ENCODE measurements around the gene DBR1. TPM values are rescaled to one million over a fixed set of nuclear protein-coding genes. Genes with fewer than 3 reads are reported as not detected.
A peak's percentile ranks its signal among the peaks of the same experiment; 100 is the strongest.

Gene DBR1
- total and polyA plus RNA-seq, 2 of the 13 experiments (the other 11 are each of a cell fraction or from before 2014, with no cell fraction given): 6.4 to 16.7 TPM

- no TSS peak for BruUV-seq (replicated peaks)
- CTCF ChIA-PET (ENCODE audit: low intra/inter-chr PET ratio, low total read pairs): no interaction called here
- DNase-seq (ENCODE audit: low spot score) (peak; percentile 23), ATAC-seq (peak; percentile 96), FAIRE-seq (no peak)
- in situ Hi-C loops (cut with HindIII; ENCODE audit: extremely low pct_ligation_motif_present, low pct_unique_long_range_greater_than_20kb) (loop anchor here (5.0 kb wide), 1 partner anchor 48 kb away; no protein-coding TSS in a partner anchor), intact Hi-C loops (cut with micrococcal nuclease; ENCODE audit: unreplicated experiment) (no loop called here)
- no peaks in the 10 kb centered on the region for H4K20me1 ChIP-seq (ENCODE audit: insufficient read depth, low read length)
- H3K4me1 ChIP-seq (ENCODE audit: insufficient read depth, low read length): peaks cover 21% of the 10 kb centered on the region
- H3K27ac ChIP-seq (ENCODE audit: extremely low read length, insufficient read depth, low read length): peak within 1 kb of the TSS; percentile 35
- H3K36me3 ChIP-seq (replicated peaks in 1 of 2; ENCODE audit: control insufficient read depth in 1 of 2, insufficient read depth in 2 of 2, low read length in 2 of 2): no peaks in the 10 kb centered on the region; a peak in 1 of 5 replicates
- peak within 1 kb of the TSS; percentile 75 for H3K9ac ChIP-seq (ENCODE audit: insufficient read depth, low read depth, low read length)
- POLR2A ChIA-PET: interaction anchor here (1.0 to 1.5 kb wide), 3 partner anchors 46 to 71 kb away, joined by 3 to 5 read pairs (median 4); partner anchors contain the start of genes ARMC8 and DBR1
- WGBS (ENCODE audit: low lambda C conversion rate): 0% methylated on average over 18 of the region's 86 CpGs
- peak within 1 kb of the TSS; percentile 98 for H3K4me2 ChIP-seq (ENCODE audit: low read depth, low read length)
- H3K27me3 ChIP-seq (ENCODE audit: control insufficient read depth in 1 of 2, insufficient read depth in 2 of 2, low read length in 2 of 2): no peaks in the 10 kb centered on the region; a peak in 3 of 5 replicates
- H2AFZ ChIP-seq (ENCODE audit: low read length): peak within 1 kb of the TSS; percentile 95
- H3K4me3 ChIP-seq (replicated peaks in 1 of 3; ENCODE audit: insufficient read depth in 1 of 3, low read depth in 2 of 3, low read length in 3 of 3): peak within 1 kb of the TSS; percentile 62 to 85 (median 83)
- H3K9me3 ChIP-seq (ENCODE audit: low read length): no peaks in the 10 kb centered on the region
- H3K79me2 ChIP-seq (ENCODE audit: insufficient read depth, low read length): no peaks in the 10 kb centered on the region
- peak; percentile 91 for TF ChIP-seq ZFY (CRISPR knock-in tag; IDR thresholded peaks at IDR 0.05)
- TF ChIP-seq ZNF513 (CRISPR knock-in tag; conservative IDR thresholded peaks at IDR 0.05): no peak
- TF ChIP-seq IRF2 (CRISPR knock-in tag; IDR thresholded peaks at IDR 0.05): no peak
- no peak for TF ChIP-seq RFX3 (CRISPR knock-in tag; IDR thresholded peaks at IDR 0.05)
- 0 out of 2 replicates have a peak, but pooled peaks have one; percentile 30 for TF ChIP-seq ZBTB14 (CRISPR knock-in tag; IDR thresholded peaks at IDR 0.05)
- no peak for TF ChIP-seq SMAD1 (CRISPR knock-in tag; IDR thresholded peaks at IDR 0.05; ENCODE audit: borderline replicate concordance, low read depth)
- no peak for TF ChIP-seq PHF21A (CRISPR knock-in tag; IDR thresholded peaks at IDR 0.05)
- TF ChIP-seq BRD4 (CRISPR knock-in tag; IDR thresholded peaks at IDR 0.05): no peak
- TF ChIP-seq EEA1 (CRISPR knock-in tag; IDR thresholded peaks at IDR 0.05; ENCODE audit: borderline replicate concordance): no peak
- TF ChIP-seq IKZF5 (CRISPR knock-in tag; IDR thresholded peaks at IDR 0.05): no peak
- no peak for TF ChIP-seq ZNF879 (CRISPR knock-in tag; IDR thresholded peaks at IDR 0.05)
- TF ChIP-seq FOXC1 (CRISPR knock-in tag; IDR thresholded peaks at IDR 0.05; ENCODE audit: borderline replicate concordance): no peak; the same call in 1 of the 2 replicates
- no peak for TF ChIP-seq TEF (CRISPR knock-in tag; IDR thresholded peaks at IDR 0.05)
Measured at GRCh38 chr3:138114988-138115971, 59.4 kb downstream of the DBR1 start, which contains the start of gene DZIP1L. Gene DZIP1L, minus strand, starts transcription at chr3:138115608. Its CDS starts 11,637 bp downstream, at chr3:138103971.
